Pancreas (tissue), 10 donors: ENCODE data around the gene ALMS1. TPM values are rescaled to one million over a fixed set of nuclear protein-coding genes. Genes with fewer than 3 reads are reported as not detected.
"Not testable (repeated sequence)": the region's sequence is repeated elsewhere in the genome, so short reads cannot be mapped to it uniquely, and the experiment has no call there.

Experiments
- ATAC-seq, 4 donors: fragments of 200-7000 bp; cut with Tn5 transposase; one replicate each; pipeline versions ENCODE4 v1.8.0 to v1.9.1; 2020; ENCODE audit warnings: mild to moderate bottlenecking in 4 of 4, moderate library complexity in 4 of 4
- DNase-seq, 6 donors: peaks; one replicate each; pipeline ENCODE4 v3.0.0-alpha.2; 2020
- FAIRE-seq: peaks from 2 replicates; lab custom pipeline; 2012; peaks lifted over from hg19 to GRCh38; lab: Jason Lieb, UNC
- H3K27ac ChIP-seq, 4 donors: fragments of 200-600 bp; sonication (generic); 1 replicate in 3 of 4; 2 replicates in 1 of 4; pipeline versions ENCODE4 v1.5.0 to v1.8.0; 2020
- H3K27me3 ChIP-seq, 4 donors: fragments of 200-600 bp; one replicate each; pipeline ENCODE4 v1.8.0; 2021
- H3K36me3 ChIP-seq, 3 donors: fragments of 200-600 bp; sonication (generic) in 1 of 3; one replicate each; pipeline versions ENCODE4 v1.5.0 to v1.8.0; 2020 to 2021
- H3K4me1 ChIP-seq, 3 donors: fragments of 200-600 bp; one replicate each; pipeline ENCODE4 v1.8.0; 2021
- H3K4me3 ChIP-seq, 4 donors: fragments of 200-600 bp; sonication (generic) in 2 of 4; one replicate each; pipeline versions ENCODE4 v1.5.0 to v1.8.0; 2020 to 2021
- H3K9me3 ChIP-seq, 4 donors: fragments of 200-600 bp; one replicate each; pipeline ENCODE4 v1.8.0; 2021
- CTCF ChIP-seq, 4 donors: fragments of 200-600 bp; sonication (generic) in 3 of 4; IDR thresholded peaks; one replicate each; pipeline versions ENCODE4 v1.5.0 to v1.8.0; 2021; ENCODE audit warnings: antibody characterized with exemption in 4 of 4
- WGBS, 2 donors: extraction: QIAGEN DNeasy Blood & Tissue Kit; methylation state at CpG; one replicate each; pipeline ENCODE4 v1.1.7; 2013; 5-methylcytosine and 5-hydroxymethylcytosine counted together
- intact Hi-C, 3 donors: fragments of 100-400 bp; cut with DNase I; formaldehyde crosslinking; loops; one replicate each; pipeline versions ENCODE4 v1.11.1 to v1.14.2; 2022
- polyA plus RNA-seq, 2 donors: library from polyadenylated mRNA; stranded (reverse); fragments of 200-250 nt; gene quantifications; one replicate each; pipeline ENCODE4 v1.2.3, GENCODE V29; 2013
- total RNA-seq, 6 donors: library from RNA; stranded (reverse); fragmentation: NEBNext Ultra II Directional in 4 of 6; extraction: Animal tissue kit (Norgen Biotek cat#: 25700) in 4 of 6; gene quantifications; one replicate each; pipeline versions ENCODE4 v1.2.1 to v1.2.4, GENCODE V29; 2021 to 2023
- donor health status: healthy with polysubstance abuse.
- donor health status: DM: no; HTN: no; CAD: no; lungs with moderate emphysema.
- donor health status: DM: no; HTN: no; CAD: no.
- donor health status: control.
- donor health status: control.
- donor health status: Bipolar disorder and iron deficiency.
- donor health status: DM: yes; HTN: yes; CAD: no.
- donor health status: DM: no; HTN: no; CAD: no.
- donor health status: DM: no; HTN: no; CAD: no.
- donor health status: DM: yes; HTN: yes; CAD: no.

The ALMS1 gene
- total RNA-seq (10 to 100 TPM; 12.0 to 19.8 (median 14.3) TPM), polyA plus RNA-seq (1 to 10 TPM; 7.8 to 8.5 TPM)

GRCh38 chr2:73385504-73386341 lies at the start of gene ALMS1:
ALMS1 (plus strand) TSS chr2:73385836; CDS start chr2:73385869, 33 bp downstream.
- intact Hi-C loops: no loop called here
- no peak for FAIRE-seq

GRCh38 chr2:73337828-73338227 lies 47.8 kb upstream of the ALMS1 start:
- FAIRE-seq (no peak), ATAC-seq (no peak), DNase-seq (no peak)
- Histone ChIP-seq H3K27me3 (no peaks in the 10 kb centered on the region), H3K4me3 (no peak overlapping the region), H3K4me1 (no peaks in the 10 kb centered on the region), H3K9me3 (no peaks in the 10 kb centered on the region), H3K27ac (no peak overlapping the region), H3K36me3 (no peaks in the 10 kb centered on the region)
- WGBS, 2 donors: 35 to 45% methylated on average over 3 of the region's 3 CpGs
- no peak for TF ChIP-seq CTCF (IDR thresholded peaks at IDR 0.05)
- intact Hi-C loops: no loop called here

More at GRCh38 chr2:73385504-73386341, at the start of gene ALMS1:
- Histone ChIP-seq H3K27ac (peak within 1 kb of the TSS; percentile 78 to 91 (median 85)), H3K4me3 (peak within 1 kb of the TSS; percentile 56 to 72 (median 66)), H3K27me3 (no peaks in the 10 kb centered on the region), H3K9me3 (no peaks in the 10 kb centered on the region), H3K36me3 (no peaks in the 10 kb centered on the region), H3K4me1 (peaks cover 0 to 13% (median 13%) of the 10 kb centered on the region in 3 donors)
- TF ChIP-seq CTCF (IDR thresholded peaks at IDR 0.05): no peak
- DNase-seq (peak; percentile 87 to 94 (median 91)), ATAC-seq (peak; percentile 93 to 98 (median 95))
- WGBS, 2 donors: 0% methylated on average over 77 to 84 of the region's 84 CpGs

- WGBS, 2 donors: 71 to 78% methylated on average over 3 of the region's 3 CpGs
- Histone ChIP-seq H3K36me3 (no peaks in the 10 kb centered on the region), H3K4me1 (no peaks in the 10 kb centered on the region), H3K4me3 (no peak overlapping the region), H3K27ac (no peak overlapping the region), H3K27me3 (no peaks in the 10 kb centered on the region), H3K9me3 (no peaks in the 10 kb centered on the region)
- no peak for ATAC-seq
- intact Hi-C loops: no loop called here
- no peak for TF ChIP-seq CTCF (IDR thresholded peaks at IDR 0.05)
- FAIRE-seq: no peak
- no peak for DNase-seq
Measured at GRCh38 chr2:73339201-73339600, 46.4 kb upstream of the ALMS1 start.

GRCh38 chr2:73341039-73341438 lies 44.6 kb upstream of the ALMS1 start:
- 56 to 61% methylated on average over 3 of the region's 3 CpGs for WGBS, 2 donors
- H3K36me3 ChIP-seq: no peaks in the 10 kb centered on the region
- no peak for FAIRE-seq
- H3K4me1 ChIP-seq: no peaks in the 10 kb centered on the region
- intact Hi-C loops: no loop called here
- no peak for TF ChIP-seq CTCF (IDR thresholded peaks at IDR 0.05)
- H3K4me3 ChIP-seq: no peak overlapping the region
- H3K27me3 ChIP-seq: no peaks in the 10 kb centered on the region
- no peaks in the 10 kb centered on the region for H3K9me3 ChIP-seq
- no peak overlapping the region for H3K27ac ChIP-seq
- no peak for ATAC-seq
- DNase-seq: no peak

GRCh38 chr2:73343992-73344391 lies 41.6 kb upstream of the ALMS1 start:
- no peaks in the 10 kb centered on the region for H3K9me3 ChIP-seq
- intact Hi-C loops: no loop called here
- no peak for ATAC-seq
- H3K27ac ChIP-seq: no peak overlapping the region
- no peak for DNase-seq
- no peak for TF ChIP-seq CTCF (IDR thresholded peaks at IDR 0.05)
- H3K36me3 ChIP-seq: no peaks in the 10 kb centered on the region
- no peaks in the 10 kb centered on the region for H3K27me3 ChIP-seq
- no peak overlapping the region for H3K4me3 ChIP-seq
- FAIRE-seq: no peak
- 56 to 60% methylated on average over 5 of the region's 5 CpGs for WGBS, 2 donors
- no peaks in the 10 kb centered on the region for H3K4me1 ChIP-seq

- H3K4me3 ChIP-seq, H3K27ac ChIP-seq, FAIRE-seq, H3K4me1 ChIP-seq, intact Hi-C loops, H3K27me3 ChIP-seq, H3K9me3 ChIP-seq, ATAC-seq, DNase-seq, H3K36me3 ChIP-seq: not testable (repeated sequence)
- 83 to 84% methylated on average over 3 of the region's 3 CpGs for WGBS, 2 donors
Measured at GRCh38 chr2:73344747-73345146, 40.9 kb upstream of the ALMS1 start.
